CD8-positive, alpha-beta memory T cell (primary cell): ENCODE data around the gene CELA2A. TPM values are rescaled to one million over a fixed set of nuclear protein-coding genes. Genes with fewer than 3 reads are reported as not detected.
A peak's percentile ranks its signal among the peaks of the same experiment; 100 is the strongest.
"Not testable (repeated sequence)": the region's sequence is repeated elsewhere in the genome, so short reads cannot be mapped to it uniquely, and the experiment has no call there.

Experiments used
- CTCF ChIA-PET: fragments of 350-600 bp; sonication (Branson Sonifier 250); formaldehyde crosslinking; loops from one replicate; lab custom pipeline; 2021; ENCODE audit warnings: antibody characterized with exemption; lab: Charles Lee
- POLR2A ChIA-PET: fragments of 350-600 bp; sonication (Branson Sonifier 250); formaldehyde crosslinking; loops from one replicate; lab custom pipeline; 2021; ENCODE audit warnings: antibody characterized with exemption; lab: Charles Lee
- DNase-seq, 5 donors: peaks; one replicate each; pipeline versions ENCODE4 v3.0.0 to v3.0.0-alpha.2; 2020 to 2022; ENCODE audit warnings: mixed read lengths in 1 of 5
- H3K27ac ChIP-seq: one replicate; pipeline ENCODE4 v1.7.0; 2013; ENCODE audit warnings: low read depth, mild to moderate bottlenecking, low read length, moderate library complexity
- H3K27me3 ChIP-seq: 2 replicates; pipeline ENCODE4 v1.7.0; 2013; ENCODE audit warnings: low read length, mild to moderate bottlenecking; ENCODE audit not compliant: insufficient read depth, poor library complexity, severe bottlenecking
- H3K36me3 ChIP-seq: 2 replicates; pipeline ENCODE4 v1.7.0; 2013; ENCODE audit warnings: mild to moderate bottlenecking, low read length, moderate library complexity; ENCODE audit not compliant: insufficient read depth
- H3K4me1 ChIP-seq: 2 replicates; pipeline ENCODE4 v1.7.0; 2013; ENCODE audit warnings: mild to moderate bottlenecking, low read length, moderate library complexity; ENCODE audit not compliant: insufficient read depth
- H3K4me3 ChIP-seq: 2 replicates; pipeline ENCODE4 v1.7.0; 2013; ENCODE audit warnings: mild to moderate bottlenecking, low read length
- H3K9me3 ChIP-seq: 2 replicates; pipeline ENCODE4 v1.7.0; 2013; ENCODE audit warnings: mild to moderate bottlenecking, low read length
- H3K27ac Mint-ChIP-seq, 8 donors: one replicate each; pipeline ENCODE4 v1.8.0; 2020 to 2021; ENCODE audit warnings: mixed read lengths in 8 of 8, mild to moderate bottlenecking in 6 of 8, inconsistent platforms in 3 of 8, moderate library complexity in 3 of 8
- H3K27me3 Mint-ChIP-seq, 2 donors: one replicate each; pipeline ENCODE4 v1.8.0; 2020 to 2021; ENCODE audit warnings: mixed read lengths in 2 of 2, mild to moderate bottlenecking in 1 of 2, moderate library complexity in 1 of 2
- H3K36me3 Mint-ChIP-seq, 3 donors: one replicate each; pipeline ENCODE4 v1.8.0; 2020 to 2021; ENCODE audit warnings: mixed read lengths in 3 of 3, inconsistent platforms in 1 of 3, mild to moderate bottlenecking in 1 of 3
- H3K4me1 Mint-ChIP-seq, 3 donors: one replicate each; pipeline ENCODE4 v1.8.0; 2020 to 2021; ENCODE audit warnings: mixed read lengths in 3 of 3, inconsistent platforms in 1 of 3, mild to moderate bottlenecking in 1 of 3
- H3K4me3 Mint-ChIP-seq, 7 donors: one replicate each; pipeline ENCODE4 v1.8.0; 2020 to 2021; ENCODE audit warnings: mixed read lengths in 7 of 7, mild to moderate bottlenecking in 6 of 7, moderate library complexity in 4 of 7, inconsistent platforms in 2 of 7
- H3K9me3 Mint-ChIP-seq, 5 donors: one replicate each; pipeline ENCODE4 v1.8.0; 2020 to 2022; ENCODE audit warnings: mixed read lengths in 5 of 5, mild to moderate bottlenecking in 3 of 5, moderate library complexity in 2 of 5, inconsistent platforms in 1 of 5
- polyA plus RNA-seq: library from polyadenylated mRNA; unstranded; fragments of 300-500 nt; fragmentation: Illumina TruSeq; gene quantifications from one replicate; pipeline ENCODE4 v1.2.3, GENCODE V29; 2021
- total RNA-seq, 2 experiments: library from RNA; stranded (reverse); gene quantifications; one replicate each; pipeline ENCODE4 v1.2.3, GENCODE V29; 2021

CELA2A gene
- total and polyA plus RNA-seq, 3 experiments from 2014 or later: not detected

GRCh38 chr1:15426492-15427279 is 29.8 kb upstream of the CELA2A start:
- Mint-ChIP-seq H3K36me3 (peaks cover 0 to 62% (median 8%) of the 10 kb centered on the region in 3 donors), H3K4me1 (peaks cover 9 to 13% (median 11%) of the 10 kb centered on the region in 3 donors), H3K27me3 (no peaks in the 10 kb centered on the region), H3K9me3 (no peaks in the 10 kb centered on the region), H3K27ac (peak overlapping the region; percentile 56 to 91 (median 86)), H3K4me3 (peak overlapping the region in 1 of 7 donors; percentile 20)
- Histone ChIP-seq H3K27ac (no peak overlapping the region), H3K27me3 (no peaks in the 10 kb centered on the region), H3K4me1 (no peaks in the 10 kb centered on the region), H3K36me3 (peaks cover 15% of the 10 kb centered on the region), H3K4me3 (no peak overlapping the region), H3K9me3 (no peaks in the 10 kb centered on the region)
- ChIA-PET CTCF (interaction anchor here (9.6 kb wide), 1 partner anchor 103 kb away, joined by 98 read pairs; no protein-coding TSS in a partner anchor), POLR2A (interaction anchor here (0.6 kb wide), 1 partner anchor 15 kb away, joined by 4 read pairs; no protein-coding TSS in a partner anchor)
- no peak for DNase-seq

GRCh38 chr1:15427280-15427666 is 29.3 kb upstream of the CELA2A start:
- H3K27me3 ChIP-seq: no peaks in the 10 kb centered on the region
- no peak overlapping the region for H3K27ac ChIP-seq
- Mint-ChIP-seq H3K4me3 (peak overlapping the region in 1 of 7 donors; percentile 38), H3K4me1 (peaks cover 8 to 11% (median 9%) of the 10 kb centered on the region in 3 donors), H3K9me3 (no peaks in the 10 kb centered on the region), H3K27ac (peak overlapping the region in 2 of 8 donors; percentile 58 to 91), H3K27me3 (no peaks in the 10 kb centered on the region), H3K36me3 (peaks cover 0 to 60% (median 6%) of the 10 kb centered on the region in 3 donors)
- ChIA-PET CTCF (interaction anchor here (9.6 kb wide), 1 partner anchor 103 kb away, joined by 98 read pairs; no protein-coding TSS in a partner anchor), POLR2A (interaction anchor here (0.6 kb wide), 1 partner anchor 14 kb away, joined by 4 read pairs; no protein-coding TSS in a partner anchor)
- H3K9me3 ChIP-seq: no peaks in the 10 kb centered on the region
- no peak overlapping the region for H3K4me3 ChIP-seq
- no peaks in the 10 kb centered on the region for H3K4me1 ChIP-seq
- H3K36me3 ChIP-seq: peaks cover 15% of the 10 kb centered on the region
- no peak for DNase-seq

GRCh38 chr1:15428252-15428651 is 28.3 kb upstream of the CELA2A start:
- Mint-ChIP-seq H3K4me1 (peaks cover 7 to 11% (median 7%) of the 10 kb centered on the region in 3 donors), H3K4me3 (peak overlapping the region in 1 of 7 donors; percentile 46), H3K36me3 (peaks cover 0 to 60% (median 6%) of the 10 kb centered on the region in 3 donors), H3K27ac (peak overlapping the region in 5 of 8 donors; percentile 2 to 91 (median 34))
- DNase-seq, POLR2A ChIA-PET, H3K27me3 Mint-ChIP-seq, H3K9me3 Mint-ChIP-seq, H3K27ac ChIP-seq, H3K27me3 ChIP-seq, H3K4me1 ChIP-seq, H3K4me3 ChIP-seq, H3K9me3 ChIP-seq: not testable (repeated sequence)
- CTCF ChIA-PET: interaction anchor here (9.6 kb wide), 1 partner anchor 104 kb away, joined by 98 read pairs; no protein-coding TSS in a partner anchor
- H3K36me3 ChIP-seq: peaks cover 15% of the 10 kb centered on the region

DNA sequence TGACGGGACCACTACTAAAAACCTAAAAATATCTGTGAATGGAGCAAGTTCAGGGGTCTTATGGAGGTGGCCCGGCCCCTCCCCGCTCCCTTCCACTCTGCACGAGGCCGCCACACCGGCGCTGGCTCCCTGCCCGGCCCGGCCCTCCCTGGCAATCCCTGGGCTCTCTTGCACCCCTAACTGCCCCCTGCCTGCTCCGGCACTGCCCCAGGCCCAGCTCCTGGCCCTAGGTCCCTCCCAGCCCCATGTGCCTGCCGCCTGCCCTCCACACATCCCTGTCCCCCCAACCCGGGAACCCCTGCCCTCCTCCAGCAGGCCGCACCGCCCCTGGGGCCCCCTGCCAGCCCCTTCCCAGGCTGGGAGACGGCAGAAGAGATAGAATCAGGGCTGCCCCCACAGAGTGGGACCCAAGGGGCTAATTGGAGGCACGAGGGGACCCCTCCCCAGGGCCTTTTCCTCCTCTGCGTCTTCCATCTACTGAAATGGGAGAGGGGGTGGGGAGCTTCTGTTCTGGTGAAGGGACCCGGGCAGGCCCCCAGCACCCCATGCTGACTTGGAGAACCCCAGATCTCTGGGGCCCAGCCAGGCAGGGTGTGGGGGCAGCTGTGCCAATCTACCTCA is 27.6 kb upstream of the CELA2A start:
- no peak for DNase-seq
- H3K27ac ChIP-seq: no peak overlapping the region
- Mint-ChIP-seq H3K36me3 (peaks cover 0 to 55% (median 6%) of the 10 kb centered on the region in 3 donors), H3K27me3 (no peaks in the 10 kb centered on the region), H3K9me3 (no peaks in the 10 kb centered on the region), H3K27ac (peak overlapping the region in 2 of 8 donors; percentile 64 to 91), H3K4me3 (no peak overlapping the region), H3K4me1 (peaks cover 3 to 11% (median 4%) of the 10 kb centered on the region in 3 donors)
- H3K4me3 ChIP-seq: no peak overlapping the region
- POLR2A ChIA-PET: no interaction called here
- no peaks in the 10 kb centered on the region for H3K27me3 ChIP-seq
- no peaks in the 10 kb centered on the region for H3K4me1 ChIP-seq
- peaks cover 15% of the 10 kb centered on the region for H3K36me3 ChIP-seq
- H3K9me3 ChIP-seq: no peaks in the 10 kb centered on the region
- CTCF ChIA-PET: interaction anchor here (9.6 kb wide), 1 partner anchor 105 kb away, joined by 98 read pairs; no protein-coding TSS in a partner anchor

DNA sequence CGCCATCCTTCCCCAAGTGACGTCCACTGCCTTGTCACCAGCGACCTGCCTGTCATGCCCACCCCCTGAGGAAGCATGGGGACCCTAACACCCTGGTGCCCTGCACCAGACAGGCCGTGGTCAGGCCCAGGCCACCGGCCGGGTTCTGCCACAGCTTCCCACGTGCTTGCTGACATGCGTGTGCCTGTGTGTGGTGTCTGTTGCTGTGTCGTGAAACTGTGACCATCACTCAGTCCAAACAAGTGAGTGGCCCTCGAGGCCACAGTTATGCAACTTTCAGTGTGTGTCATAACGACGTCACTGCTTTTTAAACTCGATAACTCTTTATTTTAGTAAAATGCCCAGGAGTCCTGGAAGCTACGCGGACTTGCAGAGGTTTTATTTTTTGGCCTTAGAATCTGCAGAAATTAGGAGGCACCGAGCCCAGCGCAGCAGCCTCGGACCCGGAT is 26.8 kb upstream of the CELA2A start:
- no peak overlapping the region for H3K4me3 ChIP-seq
- H3K9me3 ChIP-seq: no peaks in the 10 kb centered on the region
- H3K4me1 Mint-ChIP-seq: peaks cover under 1 to 8% (median 4%) of the 10 kb centered on the region in 3 donors
- H3K36me3 ChIP-seq: peaks cover 15% of the 10 kb centered on the region
- peak overlapping the region in 1 of 7 donors; percentile 73 for H3K4me3 Mint-ChIP-seq
- H3K27me3 ChIP-seq: no peaks in the 10 kb centered on the region
- H3K27ac Mint-ChIP-seq: peak overlapping the region in 5 of 8 donors; percentile 5 to 93 (median 32)
- no peaks in the 10 kb centered on the region for H3K27me3 Mint-ChIP-seq
- H3K27ac ChIP-seq: no peak overlapping the region
- DNase-seq: no peak
- H3K9me3 Mint-ChIP-seq: no peaks in the 10 kb centered on the region
- H3K36me3 Mint-ChIP-seq: peaks cover 0 to 48% (median 6%) of the 10 kb centered on the region in 3 donors
- ChIA-PET POLR2A (no interaction called here), CTCF (interaction anchor here (0.8 to 9.6 kb wide), 4 partner anchors 8 to 115 kb away, joined by 3 to 98 read pairs (median 12); partner anchors contain the start of gene EFHD2)
- no peaks in the 10 kb centered on the region for H3K4me1 ChIP-seq

DNA sequence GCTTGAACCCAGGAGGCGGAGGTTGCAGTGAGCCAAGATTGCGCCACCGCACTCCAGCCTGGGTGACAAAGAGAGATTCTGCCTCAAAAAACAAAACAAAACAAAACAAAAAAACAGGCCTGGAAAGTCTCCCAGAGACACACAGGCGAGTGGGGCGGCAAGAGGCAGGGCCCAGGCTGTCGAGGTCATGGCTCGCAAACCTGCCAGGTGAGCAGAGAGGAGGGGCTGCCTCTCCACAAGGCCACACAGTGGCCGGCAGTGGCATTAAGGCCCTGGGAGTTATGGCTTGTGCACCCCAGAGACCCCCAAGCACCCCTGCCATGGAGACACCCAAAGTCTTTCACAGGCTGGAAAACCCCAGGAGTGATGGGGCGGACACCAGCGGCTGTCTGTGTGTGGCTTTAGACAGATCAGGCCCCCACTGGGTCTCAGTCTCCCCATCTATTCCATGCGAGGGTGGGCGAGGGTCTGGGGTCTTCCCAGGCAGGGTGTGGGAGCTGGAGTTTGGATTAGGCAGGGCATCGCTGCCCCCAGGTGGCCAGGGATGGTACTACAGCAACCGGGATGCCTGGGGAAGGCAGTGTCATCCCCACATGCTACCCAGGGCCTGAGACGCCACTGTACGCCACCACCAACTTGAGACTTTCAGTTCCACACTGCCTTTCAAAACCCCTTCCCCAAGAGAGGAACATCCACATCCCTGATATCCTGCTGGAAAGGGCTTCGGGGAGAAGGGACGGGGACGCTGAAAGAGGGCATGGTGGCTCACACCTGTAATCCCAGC is 25.6 kb upstream of the CELA2A start:
- Histone ChIP-seq H3K4me1 (no peaks in the 10 kb centered on the region), H3K36me3 (peaks cover 7% of the 10 kb centered on the region), H3K27ac (no peak overlapping the region), H3K27me3 (no peaks in the 10 kb centered on the region), H3K9me3 (no peaks in the 10 kb centered on the region), H3K4me3 (no peak overlapping the region)
- POLR2A ChIA-PET: no interaction called here
- no peaks in the 10 kb centered on the region for H3K9me3 Mint-ChIP-seq
- CTCF ChIA-PET: interaction anchor here (0.9 to 9.6 kb wide), 15 partner anchors 9 to 302 kb away, joined by 3 to 98 read pairs (median 5); partner anchors contain the start of gene EFHD2
- H3K27me3 Mint-ChIP-seq: peaks cover 0 to 1% of the 10 kb centered on the region in 2 donors
- peak overlapping the region in 6 of 8 donors; percentile 15 to 76 (median 46) for H3K27ac Mint-ChIP-seq
- H3K4me1 Mint-ChIP-seq: peaks cover 0 to 11% (median 9%) of the 10 kb centered on the region in 3 donors
- H3K4me3 Mint-ChIP-seq: no peak overlapping the region
- H3K36me3 Mint-ChIP-seq: peaks cover 0 to 40% (median 6%) of the 10 kb centered on the region in 3 donors
- DNase-seq: peak; percentile 60 to 76 (median 68)

GRCh38 chr1:15431571-15431948 is 25.0 kb upstream of the CELA2A start:
- CTCF ChIA-PET: interaction anchor here (0.8 to 9.6 kb wide), 16 partner anchors 10 to 303 kb away, joined by 3 to 98 read pairs (median 4); partner anchors contain the start of gene EFHD2
- H3K27me3 ChIP-seq: no peaks in the 10 kb centered on the region

More at GRCh38 chr1:15431571-15431948, 25.0 kb upstream of the CELA2A start:
- no peaks in the 10 kb centered on the region for H3K9me3 ChIP-seq
- Mint-ChIP-seq H3K4me1 (peaks cover 0 to 10% (median 5%) of the 10 kb centered on the region in 3 donors), H3K4me3 (no peak overlapping the region), H3K27me3 (peaks cover 0 to 1% of the 10 kb centered on the region in 2 donors), H3K27ac (peak overlapping the region in 4 of 8 donors; percentile 15 to 84 (median 54)), H3K9me3 (no peaks in the 10 kb centered on the region), H3K36me3 (peaks cover 0 to 34% (median 2%) of the 10 kb centered on the region in 3 donors)
- H3K4me3 ChIP-seq: no peak overlapping the region
- H3K27ac ChIP-seq: no peak overlapping the region
- no peak for DNase-seq
- H3K36me3 ChIP-seq: peaks cover under 1% of the 10 kb centered on the region
- H3K4me1 ChIP-seq: no peaks in the 10 kb centered on the region
- POLR2A ChIA-PET: no interaction called here
